HUES64 (cell line): ENCODE measurements around the gene SEPSECS.

Source experiments
- H3K27ac ChIP-seq: 2 replicates; pipeline ENCODE4 v1.7.0; 2013; ENCODE audit warnings: low read depth, low read length, inconsistent platforms
- H3K27me3 ChIP-seq: 2 replicates; pipeline ENCODE4 v1.6.1; 2013; ENCODE audit warnings: mild to moderate bottlenecking, low read length; ENCODE audit not compliant: insufficient read depth
- H3K36me3 ChIP-seq: 2 replicates; pipeline ENCODE4 v1.6.1; 2013; ENCODE audit warnings: mild to moderate bottlenecking, low read length; ENCODE audit not compliant: insufficient read depth
- H3K4me1 ChIP-seq: 2 replicates; pipeline ENCODE4 v1.6.1; 2013; ENCODE audit warnings: mild to moderate bottlenecking, low read length, moderate library complexity; ENCODE audit not compliant: insufficient read depth
- H3K4me3 ChIP-seq: 2 replicates; pipeline ENCODE4 v1.5.1; 2013; ENCODE audit warnings: mild to moderate bottlenecking, low read length, moderate library complexity
- H3K9ac ChIP-seq: 2 replicates; pipeline ENCODE4 v1.6.1; 2013; ENCODE audit warnings: mild to moderate bottlenecking, low read depth, low read length
- H3K9me3 ChIP-seq: 2 replicates; pipeline ENCODE4 v1.6.1; 2013; ENCODE audit warnings: low read depth, low read length; ENCODE audit not compliant: insufficient read depth
- WGBS: fragments of 150-250, 120-280 bp; methylation state at CpG from one replicate; pipeline ENCODE4 v1.1.7; 2013; ENCODE audit warnings: missing lambda C conversion rate; 5-methylcytosine and 5-hydroxymethylcytosine counted together

Gene SEPSECS

GRCh38 chr4:25155947-25156346 is 4.3 kb downstream of the SEPSECS start:
- Histone ChIP-seq H3K9me3 (no peaks in the 10 kb centered on the region), H3K4me3 (no peak overlapping the region), H3K36me3 (peaks cover 18% of the 10 kb centered on the region), H3K9ac (no peak overlapping the region), H3K27ac (no peak overlapping the region), H3K4me1 (peaks cover 10% of the 10 kb centered on the region), H3K27me3 (no peaks in the 10 kb centered on the region)
- 90% methylated on average over 3 of the region's 5 CpGs for WGBS

GRCh38 chr4:25154594-25155265 is 5.5 kb downstream of the SEPSECS start:
- WGBS: 98% methylated on average over 4 of the region's 4 CpGs
- H3K4me3 ChIP-seq: no peak overlapping the region

GRCh38 chr4:25146076-25146475 is 14.2 kb downstream of the SEPSECS start:
- Histone ChIP-seq H3K4me1 (no peaks in the 10 kb centered on the region), H3K9ac (no peak overlapping the region), H3K27ac (no peak overlapping the region), H3K27me3 (no peaks in the 10 kb centered on the region), H3K9me3 (no peaks in the 10 kb centered on the region), H3K4me3 (no peak overlapping the region), H3K36me3 (peaks cover 10% of the 10 kb centered on the region)
- WGBS: 93% methylated on average over 1 of the region's 1 CpG

More at GRCh38 chr4:25154594-25155265, 5.5 kb downstream of the SEPSECS start:
- Histone ChIP-seq H3K4me1 (peaks cover 6% of the 10 kb centered on the region; the same call in 1 of the 2 replicates), H3K9ac (no peak overlapping the region), H3K9me3 (no peaks in the 10 kb centered on the region), H3K27me3 (no peaks in the 10 kb centered on the region), H3K27ac (no peak overlapping the region), H3K36me3 (peaks cover 18% of the 10 kb centered on the region)

- no peak overlapping the region for H3K4me3 ChIP-seq
- no peaks in the 10 kb centered on the region for H3K27me3 ChIP-seq
- H3K4me1 ChIP-seq: no peaks in the 10 kb centered on the region
- H3K27ac ChIP-seq: no peak overlapping the region
- H3K9ac ChIP-seq: no peak overlapping the region
- no CpG with 5 or more reads among the region's 1 CpG for WGBS
- peaks cover 10% of the 10 kb centered on the region for H3K36me3 ChIP-seq
- H3K9me3 ChIP-seq: no peaks in the 10 kb centered on the region
These were observed 15.3 kb downstream of the SEPSECS start for GRCh38 chr4:25144870-25145481.

GRCh38 chr4:25142468-25142867 is 17.8 kb downstream of the SEPSECS start:
- Histone ChIP-seq H3K9me3 (no peaks in the 10 kb centered on the region), H3K27me3 (no peaks in the 10 kb centered on the region), H3K36me3 (peaks cover 8% of the 10 kb centered on the region), H3K4me3 (no peak overlapping the region), H3K4me1 (no peaks in the 10 kb centered on the region), H3K27ac (no peak overlapping the region), H3K9ac (no peak overlapping the region)
- 91% methylated on average over 3 of the region's 4 CpGs for WGBS

- WGBS: 93% methylated on average over 4 of the region's 4 CpGs
These were observed 18.7 kb downstream of the SEPSECS start for GRCh38 chr4:25141592-25141991.

GRCh38 chr4:25133132-25133531 is 27.1 kb downstream of the SEPSECS start:
- Histone ChIP-seq H3K27ac (no peak overlapping the region), H3K4me3 (no peak overlapping the region), H3K9ac (no peak overlapping the region), H3K36me3 (no peaks in the 10 kb centered on the region), H3K4me1 (peaks cover 47% of the 10 kb centered on the region), H3K9me3 (no peaks in the 10 kb centered on the region), H3K27me3 (no peaks in the 10 kb centered on the region)

More at GRCh38 chr4:25141592-25141991, 18.7 kb downstream of the SEPSECS start:
- H3K4me3 ChIP-seq: no peak overlapping the region
- H3K27me3 ChIP-seq: no peaks in the 10 kb centered on the region
- H3K27ac ChIP-seq: no peak overlapping the region
- no peaks in the 10 kb centered on the region for H3K9me3 ChIP-seq
- no peaks in the 10 kb centered on the region for H3K4me1 ChIP-seq
- peaks cover 8% of the 10 kb centered on the region for H3K36me3 ChIP-seq
- H3K9ac ChIP-seq: no peak overlapping the region

GRCh38 chr4:25131926-25132325 is 28.3 kb downstream of the SEPSECS start:
- Histone ChIP-seq H3K9ac (no peak overlapping the region), H3K4me1 (peaks cover 54% of the 10 kb centered on the region), H3K27ac (peak overlapping the region; percentile 64)

GRCh38 chr4:25131381-25131780 is 28.9 kb downstream of the SEPSECS start:
- Histone ChIP-seq H3K27me3 (no peaks in the 10 kb centered on the region), H3K4me1 (peaks cover 54% of the 10 kb centered on the region), H3K9me3 (no peaks in the 10 kb centered on the region), H3K27ac (peak overlapping the region; percentile 64), H3K9ac (no peak overlapping the region), H3K36me3 (no peaks in the 10 kb centered on the region), H3K4me3 (peak overlapping the region; percentile 3; the same call in 1 of the 2 replicates)
- WGBS: 55% methylated on average over 2 of the region's 2 CpGs

More at GRCh38 chr4:25131926-25132325, 28.3 kb downstream of the SEPSECS start:
- Histone ChIP-seq H3K4me3 (peak overlapping the region; percentile 3; the same call in 1 of the 2 replicates), H3K36me3 (no peaks in the 10 kb centered on the region), H3K9me3 (no peaks in the 10 kb centered on the region), H3K27me3 (no peaks in the 10 kb centered on the region)

GRCh38 chr4:25129917-25130316 is 30.3 kb downstream of the SEPSECS start:
- Histone ChIP-seq H3K27ac (no peak overlapping the region), H3K9ac (no peak overlapping the region)
- WGBS: 87% methylated on average over 1 of the region's 1 CpG

GRCh38 chr4:25128671-25129070 is 31.6 kb downstream of the SEPSECS start:
- Histone ChIP-seq H3K9ac (no peak overlapping the region), H3K4me1 (peaks cover 54% of the 10 kb centered on the region), H3K36me3 (peaks cover 5% of the 10 kb centered on the region; the same call in 1 of the 2 replicates), H3K4me3 (no peak overlapping the region), H3K9me3 (no peaks in the 10 kb centered on the region), H3K27ac (no peak overlapping the region), H3K27me3 (no peaks in the 10 kb centered on the region)

More at GRCh38 chr4:25129917-25130316, 30.3 kb downstream of the SEPSECS start:
- H3K36me3 ChIP-seq: no peaks in the 10 kb centered on the region
- H3K4me3 ChIP-seq: no peak overlapping the region
- peaks cover 54% of the 10 kb centered on the region for H3K4me1 ChIP-seq
- H3K9me3 ChIP-seq: no peaks in the 10 kb centered on the region
- no peaks in the 10 kb centered on the region for H3K27me3 ChIP-seq
